GM13977 (cell line): ENCODE data around the gene RFC2.

Experiments used
- DNase-seq: peaks from one replicate; pipeline ENCODE4 v3.0.0; 2012; ENCODE audit warnings: low spot score
- CTCF ChIP-seq: IDR thresholded peaks from 2 replicates; pipeline ENCODE4 v1.5.1; 2012; ENCODE audit warnings: mild to moderate bottlenecking, control low read depth; ENCODE audit not compliant: insufficient read depth; ENCODE audit errors: extremely low read depth, missing control alignments
- in situ Hi-C: fragments of 300-500 bp; cut with MboI; formaldehyde crosslinking; loops from one replicate; pipeline ENCODE4 v1.12.0; 2022; ENCODE audit warnings: low sequenced_read_pairs, low pct_unique_long_range_greater_than_20kb, mixed read lengths, inconsistent platforms; ENCODE audit not compliant: unreplicated experiment

The RFC2 gene

GRCh38 chr7:74272305-74273038, 18.3 kb upstream of the RFC2 start:
- DNase-seq = peak; percentile 85
- no peak for TF ChIP-seq CTCF
- in situ Hi-C loops = no loop called here

GRCh38 chr7:74271742-74272141, 17.5 kb upstream of the RFC2 start:
- in situ Hi-C loops = no loop called here
- TF ChIP-seq CTCF = no peak
- no peak for DNase-seq

- in situ Hi-C loops = no loop called here
- DNase-seq = peak; percentile 68
Observed at GRCh38 chr7:74269757-74270277, 15.6 kb upstream of the RFC2 start.

GRCh38 chr7:74267756-74268565, 13.8 kb upstream of the RFC2 start:
- no peak for DNase-seq
- TF ChIP-seq CTCF = no peak
- in situ Hi-C loops = no loop called here

More at GRCh38 chr7:74269757-74270277, 15.6 kb upstream of the RFC2 start:
- no peak for TF ChIP-seq CTCF

- in situ Hi-C loops = no loop called here
- TF ChIP-seq CTCF = no peak
- DNase-seq = no peak
Observed at GRCh38 chr7:74266191-74266963, 12.2 kb upstream of the RFC2 start.

GRCh38 chr7:74263399-74264120, 9.4 kb upstream of the RFC2 start:
- no peak for DNase-seq
- in situ Hi-C loops = no loop called here
- TF ChIP-seq CTCF = no peak
